HEK293T (cell line): ENCODE results near the gene LIPC.

Source experiments
- CTCF ChIA-PET: fragments of 350-600 bp; formaldehyde crosslinking; extraction: SDS; loops from one replicate; lab custom pipeline; 2021; ENCODE audit warnings: antibody characterized with exemption, inconsistent platforms; lab: Yijun Ruan, JAX
- POLR2A ChIA-PET: fragments of 350-600 bp; formaldehyde crosslinking; extraction: SDS; loops from one replicate; lab custom pipeline; 2020; ENCODE audit warnings: antibody characterized with exemption, inconsistent platforms; lab: Yijun Ruan, JAX
- DNase-seq: peaks from one replicate; pipeline ENCODE4 v3.0.0; 2012; ENCODE audit warnings: mixed read lengths; ENCODE audit errors: extremely low spot score
- ARNT ChIP-seq: fragments of 450-650 bp; IDR thresholded peaks from 2 replicates; pipeline ENCODE4 v1.6.1; 2017; ENCODE audit warnings: mild to moderate bottlenecking
- BHLHE40 ChIP-seq: fragments of 450-650 bp; IDR thresholded peaks from 2 replicates; pipeline ENCODE4 v1.6.1; 2016; ENCODE audit warnings: mild to moderate bottlenecking, moderate library complexity, borderline replicate concordance
- CTBP1 ChIP-seq: fragments of 450-650 bp; IDR thresholded peaks from 2 replicates; pipeline ENCODE4 v1.6.1; 2016; ENCODE audit warnings: borderline replicate concordance
- ELF4 ChIP-seq: fragments of 450-650 bp; IDR thresholded peaks from 2 replicates; pipeline ENCODE4 v1.6.1; 2017; ENCODE audit warnings: antibody characterized with exemption
- FOXA1 ChIP-seq: fragments of 450-650 bp; IDR thresholded peaks from 2 replicates; pipeline ENCODE4 v1.6.1; 2016; ENCODE audit warnings: mild to moderate bottlenecking
- FOXK2 ChIP-seq: fragments of 450-650 bp; IDR thresholded peaks from 2 replicates; pipeline ENCODE4 v1.6.1; 2016; ENCODE audit warnings: mild to moderate bottlenecking
- FOXM1 ChIP-seq: fragments of 450-650 bp; IDR thresholded peaks from 2 replicates; pipeline ENCODE4 v1.6.1; 2017; ENCODE audit warnings: mild to moderate bottlenecking, borderline replicate concordance
- HDGF ChIP-seq: fragments of 450-650 bp; IDR thresholded peaks from 2 replicates; pipeline ENCODE4 v1.6.1; 2017; ENCODE audit warnings: antibody characterized with exemption, borderline replicate concordance
- L3MBTL2 ChIP-seq: fragments of 450-650 bp; conservative IDR thresholded peaks from 2 replicates; pipeline ENCODE4 v1.6.1; 2016; ENCODE audit warnings: mild to moderate bottlenecking
- LEF1 ChIP-seq: fragments of 450-650 bp; IDR thresholded peaks from 2 replicates; pipeline ENCODE4 v1.6.1; 2017; ENCODE audit warnings: mild to moderate bottlenecking, borderline replicate concordance
- NFRKB ChIP-seq: fragments of 450-650 bp; IDR thresholded peaks from 2 replicates; pipeline ENCODE4 v1.6.1; 2016; ENCODE audit warnings: mild to moderate bottlenecking, moderate library complexity
- PKNOX1 ChIP-seq: fragments of 450-650 bp; IDR thresholded peaks from 2 replicates; pipeline ENCODE4 v1.6.1; 2016
- SP1 ChIP-seq: fragments of 450-650 bp; IDR thresholded peaks from 2 replicates; pipeline ENCODE4 v1.6.1; 2017
- SUZ12 ChIP-seq: fragments of 450-650 bp; IDR thresholded peaks from 2 replicates; pipeline ENCODE4 v1.6.1; 2016; ENCODE audit warnings: mild to moderate bottlenecking
- TARDBP ChIP-seq: fragments of 450-650 bp; IDR thresholded peaks from 2 replicates; pipeline ENCODE4 v1.6.1; 2016
- ZNF384 ChIP-seq: fragments of 450-650 bp; IDR thresholded peaks from 2 replicates; pipeline ENCODE4 v1.6.1; 2016

Gene LIPC

GRCh38 chr15:58471348-58471747 is 39.6 kb downstream of the LIPC start:
- CTCF ChIA-PET, result interaction anchor here (0.6 kb wide), 1 partner anchor 217 kb away, joined by 3 read pairs; no protein-coding TSS in a partner anchor
- DNase-seq, result no peak
- POLR2A ChIA-PET, result no interaction called here

GRCh38 chr15:58472221-58472620 is 40.4 kb downstream of the LIPC start:
- DNase-seq, result no peak
- POLR2A ChIA-PET, result no interaction called here
- TF ChIP-seq CTBP1 (no peak), FOXA1 (no peak), HDGF (no peak), FOXK2 (no peak)
- CTCF ChIA-PET, result no interaction called here

More at GRCh38 chr15:58471348-58471747, 39.6 kb downstream of the LIPC start:
- TF ChIP-seq BHLHE40 (no peak), LEF1 (no peak), SP1 (no peak), L3MBTL2 (no peak), ZNF384 (no peak), FOXK2 (no peak), NFRKB (no peak), FOXA1 (no peak), ARNT (no peak), SUZ12 (no peak), CTBP1 (no peak), TARDBP (no peak), HDGF (no peak), PKNOX1 (no peak), FOXM1 (no peak), ELF4 (no peak)

GRCh38 chr15:58472821-58473581 is 41.2 kb downstream of the LIPC start:
- POLR2A ChIA-PET, result no interaction called here

GRCh38 chr15:58473724-58474123 is 41.9 kb downstream of the LIPC start:
- TF ChIP-seq BHLHE40 (no peak), ELF4 (no peak), SP1 (no peak), L3MBTL2 (no peak), FOXM1 (no peak), PKNOX1 (no peak), TARDBP (no peak), NFRKB (no peak)
- no peak for DNase-seq
- POLR2A ChIA-PET, result interaction anchor here (0.6 kb wide), 1 partner anchor 1097 kb away, joined by 3 read pairs; no protein-coding TSS in a partner anchor
- CTCF ChIA-PET, result no interaction called here

More at GRCh38 chr15:58472821-58473581, 41.2 kb downstream of the LIPC start:
- TF ChIP-seq LEF1 (no peak), CTBP1 (no peak), L3MBTL2 (no peak), FOXK2 (no peak), FOXA1 (no peak), NFRKB (no peak), ELF4 (no peak), HDGF (no peak), ARNT (no peak)
- no peak for DNase-seq
- CTCF ChIA-PET, result no interaction called here

- CTCF ChIA-PET, result no interaction called here
Observed at GRCh38 chr15:58474741-58475323, 43.0 kb downstream of the LIPC start.

GRCh38 chr15:58475573-58476524 is 44.1 kb downstream of the LIPC start:
- POLR2A ChIA-PET, result interaction anchor here (1.7 kb wide), 1 partner anchor 11 kb away, joined by 3 read pairs; no protein-coding TSS in a partner anchor
- TF ChIP-seq NFRKB (no peak), LEF1 (no peak), PKNOX1 (no peak), SUZ12 (no peak), HDGF (no peak), BHLHE40 (no peak), SP1 (no peak), FOXM1 (no peak), CTBP1 (no peak), ZNF384 (no peak), L3MBTL2 (no peak), ELF4 (no peak), ARNT (no peak)
- DNase-seq, result no peak
- CTCF ChIA-PET, result no interaction called here

More at GRCh38 chr15:58474741-58475323, 43.0 kb downstream of the LIPC start:
- TF ChIP-seq HDGF (no peak), LEF1 (no peak), ZNF384 (no peak)
- no peak for DNase-seq
- POLR2A ChIA-PET, result no interaction called here
